Ovary (tissue), 9 donors: ENCODE data around the gene ENDOG. TPM values are rescaled to one million over a fixed set of nuclear protein-coding genes. Genes with fewer than 3 reads are reported as not detected.

Experiments
- DNase-seq, 5 donors: peaks; one replicate each; pipeline ENCODE4 v3.0.0-alpha.2; 2019 to 2020
- H3K27ac ChIP-seq, 2 donors: fragments of 200-600 bp; one replicate each; pipeline versions ENCODE4 v1.5.1 to v1.8.0; 2019 to 2022
- H3K27me3 ChIP-seq: fragments of 200-600 bp; one replicate; pipeline ENCODE4 v1.8.0; 2022
- H3K36me3 ChIP-seq: fragments of 200-600 bp; sonication (generic); one replicate; pipeline ENCODE4 v1.5.1; 2019
- H3K4me1 ChIP-seq: one replicate; pipeline ENCODE4 v1.8.1; 2013; ENCODE audit warnings: mild to moderate bottlenecking, moderate library complexity; ENCODE audit not compliant: insufficient read depth
- H3K4me3 ChIP-seq: fragments of 200-600 bp; sonication (generic); one replicate; pipeline ENCODE4 v1.5.1; 2017
- H3K9me3 ChIP-seq, 2 donors: fragments of 200-600 bp in 1 of 2; sonication (generic) in 1 of 2; one replicate each; pipeline versions ENCODE4 v1.5.1 to v1.8.1; 2013 to 2019; ENCODE audit warnings: mild to moderate bottlenecking in 1 of 2, moderate library complexity in 1 of 2
- EP300 ChIP-seq: sonication (generic); formaldehyde crosslinking; IDR thresholded peaks from one replicate; pipeline ENCODE4 v1.6.1; 2017; ENCODE audit warnings: antibody characterized with exemption
- POLR2A ChIP-seq: fragments of 450-650 bp; IDR thresholded peaks from one replicate; pipeline ENCODE4 v1.6.1; 2017; ENCODE audit warnings: antibody characterized with exemption, mild to moderate bottlenecking, moderate library complexity
- WGBS, 3 donors: extraction: QIAGEN DNeasy Blood & Tissue Kit in 1 of 3; methylation state at CpG; one replicate each; pipeline versions ENCODE4 v1.1.5 to v1.1.7; 2013 to 2017; 5-methylcytosine and 5-hydroxymethylcytosine counted together
- intact Hi-C, 4 donors: fragments of 100-400 bp; cut with DNase I; formaldehyde crosslinking; loops; one replicate each; pipeline versions ENCODE4 v1.11.0 to v1.15.1; 2022 to 2023
- polyA plus RNA-seq, 2 donors: library from polyadenylated mRNA; stranded (reverse); fragments of 200-250 nt in 1 of 2; fragments of 350-450 nt in 1 of 2; fragmentation: Illumina TruSeq in 1 of 2; extraction: RNeasy Lipid Tissue Mini Kit (QIAGEN cat#74804) in 1 of 2; gene quantifications; one replicate each; pipeline ENCODE4 v1.2.3, GENCODE V29; 2013 to 2014
- total RNA-seq, 7 donors: library from RNA; depleted of rRNA in 2 of 7; stranded (reverse); fragments of >200 nt in 2 of 7; fragmentation: NEBNext Ultra II Directional in 3 of 7; extraction: Animal tissue kit (Norgen Biotek cat#: 25700) in 3 of 7; gene quantifications; one replicate each; pipeline versions ENCODE4 v1.1.0 to v1.2.4, GENCODE V29; 2016 to 2023
- TF ChIP-seq, protein P1 (sequence below), 3 donors: fragments of 450-650 bp in 2 of 3; fragments of 200-600 bp in 1 of 3; IDR thresholded peaks; one replicate each; pipeline versions ENCODE4 v1.5.1 to v1.8.0; 2016 to 2022; ENCODE audit warnings: antibody characterized with exemption in 3 of 3, mild to moderate bottlenecking in 1 of 3
- donor health status: DM: no; HTN: no; CAD: no; lungs with moderate emphysema.
- donor health status: DM: no; HTN: no; CAD: no.
- donor health status: Bipolar disorder and iron deficiency.
- donor health status: DM: yes; HTN: yes; CAD: no.
- donor health status: DM: no; HTN: no; CAD: no.
- donor health status: DM: yes; HTN: yes; CAD: no.

Gene ENDOG
- total and polyA plus RNA-seq, 9 donors, result 3.6 to 23.7 (median 15.7) TPM

DNA sequence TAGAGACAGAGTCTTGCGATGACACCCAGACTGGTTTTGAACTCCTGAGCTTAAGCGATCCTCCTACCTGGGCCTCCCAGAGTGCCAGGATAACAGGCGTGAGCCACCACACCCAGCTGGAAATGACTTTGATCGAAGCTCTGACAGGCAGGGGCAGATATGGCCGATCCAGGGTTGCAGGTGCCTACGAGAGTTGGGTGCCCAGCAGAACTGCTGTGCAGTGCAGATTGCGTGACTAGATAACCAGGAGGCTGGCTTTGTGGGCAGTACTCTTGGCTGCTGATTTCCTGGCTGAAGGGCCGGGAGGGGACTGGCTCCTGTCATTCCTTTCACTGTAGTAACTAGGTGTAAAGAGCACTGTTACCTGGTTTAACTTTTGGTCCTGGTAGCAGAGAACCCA lies 19.4 kb upstream of the ENDOG start:
- intact Hi-C loops, result no loop called here
- Histone ChIP-seq H3K27me3 (no peaks in the 10 kb centered on the region), H3K4me3 (no peak overlapping the region), H3K27ac (no peak overlapping the region), H3K9me3 (no peaks in the 10 kb centered on the region), H3K4me1 (no peaks in the 10 kb centered on the region), H3K36me3 (no peaks in the 10 kb centered on the region)
- 82 to 90% (median 82%) methylated on average over 8 of the region's 8 CpGs for WGBS, 3 donors
- TF ChIP-seq POLR2A (no peak), EP300 (no peak)
- TF ChIP-seq, protein P1, sequence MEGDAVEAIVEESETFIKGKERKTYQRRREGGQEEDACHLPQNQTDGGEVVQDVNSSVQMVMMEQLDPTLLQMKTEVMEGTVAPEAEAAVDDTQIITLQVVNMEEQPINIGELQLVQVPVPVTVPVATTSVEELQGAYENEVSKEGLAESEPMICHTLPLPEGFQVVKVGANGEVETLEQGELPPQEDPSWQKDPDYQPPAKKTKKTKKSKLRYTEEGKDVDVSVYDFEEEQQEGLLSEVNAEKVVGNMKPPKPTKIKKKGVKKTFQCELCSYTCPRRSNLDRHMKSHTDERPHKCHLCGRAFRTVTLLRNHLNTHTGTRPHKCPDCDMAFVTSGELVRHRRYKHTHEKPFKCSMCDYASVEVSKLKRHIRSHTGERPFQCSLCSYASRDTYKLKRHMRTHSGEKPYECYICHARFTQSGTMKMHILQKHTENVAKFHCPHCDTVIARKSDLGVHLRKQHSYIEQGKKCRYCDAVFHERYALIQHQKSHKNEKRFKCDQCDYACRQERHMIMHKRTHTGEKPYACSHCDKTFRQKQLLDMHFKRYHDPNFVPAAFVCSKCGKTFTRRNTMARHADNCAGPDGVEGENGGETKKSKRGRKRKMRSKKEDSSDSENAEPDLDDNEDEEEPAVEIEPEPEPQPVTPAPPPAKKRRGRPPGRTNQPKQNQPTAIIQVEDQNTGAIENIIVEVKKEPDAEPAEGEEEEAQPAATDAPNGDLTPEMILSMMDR (IDR thresholded peaks at IDR 0.05), result no peak
- no peak for DNase-seq

DNA sequence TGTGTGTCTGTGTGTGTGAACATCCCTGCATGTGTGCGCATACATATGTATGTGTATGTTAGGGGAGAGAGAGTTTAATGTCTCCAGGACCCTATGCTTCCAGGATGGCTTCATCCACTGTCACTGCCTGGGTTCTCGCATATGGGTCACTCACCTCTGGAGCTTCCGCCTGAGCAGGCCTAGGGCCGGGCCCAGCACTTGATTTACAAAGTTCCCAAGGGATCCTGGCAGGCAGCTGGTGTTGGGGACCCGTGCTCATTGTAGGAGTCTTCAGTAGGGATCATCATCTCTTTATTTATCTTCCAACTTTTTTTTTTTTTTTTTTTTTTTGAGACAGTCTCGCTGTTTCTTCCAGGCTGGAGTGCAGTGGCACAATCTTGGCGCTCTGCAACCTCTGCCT lies 18.2 kb upstream of the ENDOG start:
- intact Hi-C loops, result no loop called here
- H3K36me3 ChIP-seq, result no peaks in the 10 kb centered on the region

DNA sequence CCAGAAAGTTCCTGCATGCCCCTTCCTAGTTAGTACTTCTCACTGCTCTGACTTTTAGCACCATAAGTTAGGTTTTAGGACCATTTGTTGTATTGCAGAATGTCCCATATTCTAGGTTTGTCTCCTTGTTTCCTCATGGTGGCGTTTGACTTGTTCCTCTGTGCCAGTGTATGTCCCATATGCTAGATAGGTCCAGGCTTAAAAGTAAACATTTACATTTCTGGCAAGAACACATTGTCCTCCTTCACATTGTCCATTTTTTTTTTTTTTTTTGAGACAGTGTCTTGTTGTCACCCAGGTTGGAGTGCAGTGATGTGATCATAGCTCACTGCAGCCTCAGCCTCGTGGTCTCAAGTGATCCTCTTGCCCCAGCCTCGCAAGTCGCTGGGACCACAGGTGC lies 15.8 kb upstream of the ENDOG start:
- no peak overlapping the region for H3K4me3 ChIP-seq
- H3K4me1 ChIP-seq, result no peaks in the 10 kb centered on the region
- no peak overlapping the region for H3K27ac ChIP-seq
- no peak for DNase-seq
- TF ChIP-seq POLR2A (no peak), EP300 (no peak)
- TF ChIP-seq, protein P1 (IDR thresholded peaks at IDR 0.05), result no peak
- 94 to 95% (median 94%) methylated on average over 4 of the region's 4 CpGs for WGBS, 3 donors
- no peaks in the 10 kb centered on the region for H3K9me3 ChIP-seq
- no peaks in the 10 kb centered on the region for H3K27me3 ChIP-seq
- H3K36me3 ChIP-seq, result no peaks in the 10 kb centered on the region
- intact Hi-C loops, result no loop called here

More for the DNA sequence above, 18.2 kb upstream of the ENDOG start:
- Histone ChIP-seq H3K4me1 (no peaks in the 10 kb centered on the region), H3K4me3 (no peak overlapping the region), H3K27me3 (no peaks in the 10 kb centered on the region), H3K27ac (no peak overlapping the region), H3K9me3 (no peaks in the 10 kb centered on the region)
- WGBS, 3 donors, result 84 to 91% (median 90%) methylated on average over 7 of the region's 7 CpGs
- TF ChIP-seq POLR2A (no peak), EP300 (no peak)
- TF ChIP-seq, protein P1 (IDR thresholded peaks at IDR 0.05), result no peak
- DNase-seq, result no peak

DNA sequence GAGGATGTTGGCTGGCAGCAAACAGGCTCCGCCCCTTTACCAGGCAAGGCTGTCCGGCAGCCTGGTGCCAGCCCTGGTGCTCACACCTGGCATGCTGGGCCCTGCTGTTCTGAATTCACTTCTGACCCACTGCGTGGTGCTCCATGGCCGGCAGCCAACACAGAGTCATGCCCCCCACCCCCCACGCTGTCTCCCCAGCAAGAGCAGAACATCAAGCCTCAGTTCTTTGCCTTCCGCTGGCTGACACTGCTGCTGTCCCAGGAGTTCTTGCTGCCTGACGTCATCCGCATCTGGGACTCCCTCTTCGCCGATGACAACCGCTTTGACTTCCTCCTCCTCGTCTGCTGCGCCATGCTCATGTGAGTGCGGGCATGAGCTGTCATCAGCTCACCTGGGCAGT lies 12.6 kb upstream of the ENDOG start:
- TF ChIP-seq POLR2A, result no peak
- no peak for TF ChIP-seq EP300
- TF ChIP-seq, protein P1 (IDR thresholded peaks at IDR 0.05), result no peak
- intact Hi-C loops, result no loop called here
- Histone ChIP-seq H3K4me3 (no peak overlapping the region), H3K36me3 (no peaks in the 10 kb centered on the region), H3K27ac (no peak overlapping the region), H3K9me3 (no peaks in the 10 kb centered on the region), H3K27me3 (no peaks in the 10 kb centered on the region), H3K4me1 (no peaks in the 10 kb centered on the region)
- DNase-seq, result no peak
- WGBS, 3 donors, result 81 to 89% (median 84%) methylated on average over 14 of the region's 14 CpGs

DNA sequence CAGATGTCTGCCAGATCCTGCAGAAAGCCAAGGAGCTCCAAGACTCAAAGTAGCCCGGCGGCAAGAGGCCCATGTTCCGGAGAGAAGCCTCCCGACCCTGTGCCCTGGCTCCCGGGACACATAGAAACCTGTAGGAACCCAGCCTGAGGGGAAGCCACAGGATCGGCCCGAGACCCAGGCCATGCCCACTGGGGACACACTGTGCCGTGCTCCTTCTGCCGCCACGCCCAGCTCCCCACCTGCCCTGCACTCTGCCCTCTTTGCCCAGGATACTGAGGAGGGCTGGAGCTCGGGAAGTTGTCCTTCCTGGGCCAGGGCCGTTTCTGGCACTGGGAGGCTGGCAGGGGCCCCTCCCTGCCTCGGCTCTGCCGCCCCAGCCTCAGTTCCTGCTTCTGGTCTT lies 10.5 kb upstream of the ENDOG start:
- no peaks in the 10 kb centered on the region for H3K27me3 ChIP-seq
- no peak for DNase-seq
- no peak overlapping the region for H3K27ac ChIP-seq
- WGBS, 3 donors, result 81 to 94% (median 86%) methylated on average over 11 to 14 of the region's 14 CpGs
- no peaks in the 10 kb centered on the region for H3K36me3 ChIP-seq
- H3K4me1 ChIP-seq, result no peaks in the 10 kb centered on the region
- intact Hi-C loops, result no loop called here
- H3K9me3 ChIP-seq, result no peaks in the 10 kb centered on the region
- TF ChIP-seq POLR2A, result no peak
- TF ChIP-seq, protein P1 (IDR thresholded peaks at IDR 0.05), result no peak
- no peak for TF ChIP-seq EP300
- no peak overlapping the region for H3K4me3 ChIP-seq
